ENCODE results near the gene ACTN3. TPM values are rescaled to one million over a fixed set of nuclear protein-coding genes. Genes with fewer than 3 reads are reported as not detected.

ACTN3 gene
- total and polyA plus RNA-seq, 2 experiments from 2014 or later, result 0.58 TPM; not detected in 1

GRCh38 chr11:66595245-66595904 is 48.7 kb downstream of the ACTN3 start:
- peak overlapping the region; percentile 91 for H3K4me2 ChIP-seq
- H3K79me2 ChIP-seq, result peaks cover 36% of the 10 kb centered on the region
- no peak for TF ChIP-seq EZH2 (IDR thresholded peaks at IDR 0.05; ENCODE audit: borderline replicate concordance)
- TF ChIP-seq EZH2phosphoT487 (IDR thresholded peaks at IDR 0.05; ENCODE audit: low read depth, severe bottlenecking, unreplicated experiment), result no peak
- no peak for TF ChIP-seq CTCF (IDR thresholded peaks at IDR 0.05; ENCODE audit: poor library complexity)
- 52% methylated on average over 5 of the region's 5 CpGs for WGBS (ENCODE audit: low lambda C conversion rate, missing lambda C conversion rate)
- H3K27me3 ChIP-seq, result no peaks in the 10 kb centered on the region
- H3K27ac ChIP-seq, result peak overlapping the region; percentile 83
- no peaks in the 10 kb centered on the region for H4K20me1 ChIP-seq (ENCODE audit: insufficient read depth, poor library complexity, severe bottlenecking)
- peaks cover 18% of the 10 kb centered on the region for H3K4me1 ChIP-seq (ENCODE audit: insufficient read depth)
- no peaks in the 10 kb centered on the region for H3K9me3 ChIP-seq (ENCODE audit: low read depth)
- no peak overlapping the region for H3K4me3 ChIP-seq
- peak; percentile 38 for DNase-seq (ENCODE audit: low spot score)
- H3K9me2 ChIP-seq (replicated peaks; ENCODE audit: insufficient read depth), result no peaks in the 10 kb centered on the region
- H2AFZ ChIP-seq, result no peak overlapping the region
- no peaks in the 10 kb centered on the region for H3K36me3 ChIP-seq (replicated peaks; ENCODE audit: insufficient read depth, low read depth)

- no peaks in the 10 kb centered on the region for H4K20me1 ChIP-seq (ENCODE audit: insufficient read depth, poor library complexity, severe bottlenecking)
- H3K4me2 ChIP-seq, result no peak overlapping the region
- 97% methylated on average over 6 of the region's 6 CpGs for WGBS (ENCODE audit: low lambda C conversion rate, missing lambda C conversion rate)
- H3K79me2 ChIP-seq, result peaks cover 19% of the 10 kb centered on the region
- no peak for TF ChIP-seq CTCF (IDR thresholded peaks at IDR 0.05; ENCODE audit: poor library complexity)
- no peak for TF ChIP-seq EZH2 (IDR thresholded peaks at IDR 0.05; ENCODE audit: borderline replicate concordance)
- no peak for TF ChIP-seq EZH2phosphoT487 (IDR thresholded peaks at IDR 0.05; ENCODE audit: low read depth, severe bottlenecking, unreplicated experiment)
- no peaks in the 10 kb centered on the region for H3K36me3 ChIP-seq (replicated peaks; ENCODE audit: insufficient read depth, low read depth)
- no peak for DNase-seq (ENCODE audit: low spot score)
- no peaks in the 10 kb centered on the region for H3K27me3 ChIP-seq
- no peaks in the 10 kb centered on the region for H3K9me2 ChIP-seq (replicated peaks; ENCODE audit: insufficient read depth)
- H3K27ac ChIP-seq, result no peak overlapping the region
- no peak overlapping the region for H2AFZ ChIP-seq
- H3K4me3 ChIP-seq, result no peak overlapping the region
- no peaks in the 10 kb centered on the region for H3K9me3 ChIP-seq (ENCODE audit: low read depth)
- H3K4me1 ChIP-seq (ENCODE audit: insufficient read depth), result peaks cover 10% of the 10 kb centered on the region
Measured at GRCh38 chr11:66598993-66599392, 52.3 kb downstream of the ACTN3 start.

- 80% methylated on average over 2 of the region's 2 CpGs for WGBS (ENCODE audit: low lambda C conversion rate, missing lambda C conversion rate)
- Histone ChIP-seq H3K4me2 (no peak overlapping the region), H3K27ac (no peak overlapping the region)
Measured at GRCh38 chr11:66600219-66600618, 53.5 kb downstream of the ACTN3 start.

More at GRCh38 chr11:66600219-66600618, 53.5 kb downstream of the ACTN3 start:
- DNase-seq (ENCODE audit: low spot score), result no peak
- Histone ChIP-seq H3K79me2 (peaks cover 15% of the 10 kb centered on the region), H3K27me3 (no peaks in the 10 kb centered on the region), H4K20me1 (ENCODE audit: insufficient read depth, poor library complexity, severe bottlenecking) (no peaks in the 10 kb centered on the region), H3K9me2 (replicated peaks; ENCODE audit: insufficient read depth) (no peaks in the 10 kb centered on the region), H3K36me3 (replicated peaks; ENCODE audit: insufficient read depth, low read depth) (no peaks in the 10 kb centered on the region), H2AFZ (no peak overlapping the region), H3K4me1 (ENCODE audit: insufficient read depth) (peaks cover 10% of the 10 kb centered on the region), H3K4me3 (no peak overlapping the region), H3K9me3 (ENCODE audit: low read depth) (no peaks in the 10 kb centered on the region)
- TF ChIP-seq EZH2phosphoT487 (IDR thresholded peaks at IDR 0.05; ENCODE audit: low read depth, severe bottlenecking, unreplicated experiment), result no peak
- TF ChIP-seq EZH2 (IDR thresholded peaks at IDR 0.05; ENCODE audit: borderline replicate concordance), result no peak
- TF ChIP-seq CTCF (IDR thresholded peaks at IDR 0.05; ENCODE audit: poor library complexity), result no peak

All from hepatocyte (in vitro differentiated cells).